PC-9 (cell line): ENCODE results near the gene SUPT5H. TPM values are rescaled to one million over a fixed set of nuclear protein-coding genes. Genes with fewer than 3 reads are reported as not detected.

Experiments
- BruUV-seq: library from RNA; stranded (reverse); fragments of 400-500 nt; replicated peaks from 2 replicates; lab custom pipeline; 2021; lab: Mats Ljungman, UMichigan
- CTCF ChIA-PET: fragments of 300-600 bp; sonication (Branson Sonifier 250); formaldehyde crosslinking; loops from one replicate; lab custom pipeline; 2022; ENCODE audit warnings: antibody characterized with exemption; lab: Charles Lee
- POLR2A ChIA-PET: fragments of 300-600 bp; sonication (Branson Sonifier 250); formaldehyde crosslinking; loops from one replicate; lab custom pipeline; 2022; ENCODE audit warnings: antibody characterized with exemption; ENCODE audit not compliant: unreplicated experiment; lab: Charles Lee
- DNase-seq, 2 experiments: peaks; one replicate each; pipeline versions ENCODE4 v3.0.0 to v3.0.0-alpha.2; 2015 to 2022; ENCODE audit warnings: mixed read lengths in 1 of 2
- H2AFZ ChIP-seq: fragments of 200-600 bp; sonication (generic); 2 replicates; pipeline ENCODE4 v1.8.1; 2017; ENCODE audit warnings: antibody characterized with exemption
- H3F3A ChIP-seq: fragments of 200-600 bp; sonication (generic); 2 replicates; pipeline ENCODE4 v1.8.1; 2017; ENCODE audit warnings: antibody characterized with exemption, mild to moderate bottlenecking, low read depth; ENCODE audit not compliant: insufficient read depth
- H3K27ac ChIP-seq: fragments of 200-600 bp; sonication (generic); 2 replicates; pipeline ENCODE4 v1.6.1; 2016; ENCODE audit warnings: mixed run types
- H3K27me3 ChIP-seq: fragments of 200-600 bp; sonication (generic); 2 replicates; pipeline ENCODE4 v1.6.1; 2016; ENCODE audit warnings: low read depth, mixed run types; ENCODE audit not compliant: insufficient read depth
- H3K36me3 ChIP-seq: fragments of 200-600 bp; sonication (generic); 2 replicates; pipeline ENCODE4 v1.6.1; 2016; ENCODE audit warnings: low read depth, mixed run types
- H3K4me1 ChIP-seq: fragments of 200-600 bp; sonication (generic); replicated peaks from 2 replicates; pipeline ENCODE4 v1.6.1; 2016; ENCODE audit warnings: mixed run types; ENCODE audit not compliant: insufficient read depth
- H3K4me2 ChIP-seq: fragments of 200-600 bp; sonication (generic); 2 replicates; pipeline ENCODE4 v1.6.1; 2017; ENCODE audit warnings: mixed run types
- H3K4me3 ChIP-seq: fragments of 200-600 bp; sonication (generic); 2 replicates; pipeline ENCODE4 v1.6.1; 2016; ENCODE audit warnings: mixed run types
- H3K79me2 ChIP-seq: fragments of 200-600 bp; sonication (generic); 2 replicates; pipeline ENCODE4 v1.6.1; 2017; ENCODE audit warnings: low read depth, mixed run types
- H3K9me2 ChIP-seq: fragments of 200-600 bp; sonication (generic); 2 replicates; pipeline ENCODE4 v1.8.1; 2017; ENCODE audit warnings: mild to moderate bottlenecking; ENCODE audit not compliant: insufficient read depth
- H3K9me3 ChIP-seq: fragments of 200-600 bp; sonication (generic); 2 replicates; pipeline ENCODE4 v1.8.1; 2016; ENCODE audit warnings: low read depth; ENCODE audit not compliant: insufficient read depth
- H4K20me1 ChIP-seq: fragments of 200-600 bp; sonication (generic); 2 replicates; pipeline ENCODE4 v1.8.1; 2017; ENCODE audit not compliant: insufficient read depth
- CTCF ChIP-seq: fragments of 200-600 bp; sonication (generic); conservative IDR thresholded peaks from 2 replicates; pipeline ENCODE4 v1.6.1; 2017; ENCODE audit warnings: mixed run types, antibody characterized with exemption, mild to moderate bottlenecking, moderate library complexity
- EZH2 ChIP-seq: fragments of 200-600 bp; sonication (generic); IDR thresholded peaks from 2 replicates; pipeline ENCODE4 v1.8.0; 2017; ENCODE audit warnings: antibody characterized with exemption, low read depth
- intact Hi-C: fragments of 100-400 bp; cut with micrococcal nuclease; formaldehyde crosslinking; loops from one replicate; pipeline ENCODE4 v1.10.0; 2022; ENCODE audit not compliant: unreplicated experiment
- total RNA-seq: library from RNA; stranded (reverse); gene quantifications from 2 replicates; pipeline ENCODE4 v1.2.3, GENCODE V29; 2021

SUPT5H gene
- total RNA-seq, 1 experiment from 2014 or later, result 118 TPM

- intact Hi-C loops, result no loop called here
- peaks cover 51% of the 10 kb centered on the region for H3K4me1 ChIP-seq
- DNase-seq, result no peak
- H2AFZ ChIP-seq, result no peak overlapping the region
- H3K36me3 ChIP-seq, result peaks cover 32% of the 10 kb centered on the region
- no TSS peak for BruUV-seq
- H3K9me2 ChIP-seq, result no peaks in the 10 kb centered on the region
- H3K4me3 ChIP-seq, result no peak overlapping the region
- H3K4me2 ChIP-seq, result peak overlapping the region; percentile 96; the same call in 1 of the 2 replicates
- H3F3A ChIP-seq, result peaks cover 61% of the 10 kb centered on the region
- H4K20me1 ChIP-seq, result peaks cover 21% of the 10 kb centered on the region
- H3K79me2 ChIP-seq, result peaks cover 42% of the 10 kb centered on the region
- H3K27ac ChIP-seq, result peak overlapping the region; percentile 97
- POLR2A ChIA-PET, result interaction anchor here (0.6 kb wide), 1 partner anchor 86 kb away, joined by 3 read pairs; no protein-coding TSS in a partner anchor
- H3K27me3 ChIP-seq, result no peaks in the 10 kb centered on the region
- TF ChIP-seq EZH2, result no peak
- TF ChIP-seq CTCF, result no peak
- CTCF ChIA-PET, result interaction anchor here (0.6 to 0.8 kb wide), 3 partner anchors 69 to 437 kb away, joined by 3 read pairs; no protein-coding TSS in a partner anchor
- no peaks in the 10 kb centered on the region for H3K9me3 ChIP-seq
These were observed 12.7 kb upstream of the SUPT5H start for GRCh38 chr19:39432677-39433025.

GRCh38 chr19:39433480-39434079, 11.8 kb upstream of the SUPT5H start:
- H3F3A ChIP-seq, result peaks cover 70% of the 10 kb centered on the region
- DNase-seq, result no peak
- peak overlapping the region; percentile 96 for H3K4me2 ChIP-seq
- no peaks in the 10 kb centered on the region for H3K9me2 ChIP-seq
- ChIA-PET CTCF (no interaction called here), POLR2A (interaction anchor here (0.6 kb wide), 1 partner anchor 394 kb away, joined by 4 read pairs; no protein-coding TSS in a partner anchor)
- no peaks in the 10 kb centered on the region for H3K9me3 ChIP-seq
- peaks cover 32% of the 10 kb centered on the region for H3K36me3 ChIP-seq
- H3K4me1 ChIP-seq, result peaks cover 58% of the 10 kb centered on the region
- TF ChIP-seq EZH2 (no peak), CTCF (no peak)
- no peak overlapping the region for H2AFZ ChIP-seq
- H3K4me3 ChIP-seq, result peak overlapping the region; percentile 91; the same call in 1 of the 2 replicates
- peak overlapping the region; percentile 97 for H3K27ac ChIP-seq
- H4K20me1 ChIP-seq, result peaks cover 21% of the 10 kb centered on the region
- intact Hi-C loops, result no loop called here
- H3K27me3 ChIP-seq, result no peaks in the 10 kb centered on the region
- H3K79me2 ChIP-seq, result peaks cover 42% of the 10 kb centered on the region
- no TSS peak for BruUV-seq

- ChIA-PET CTCF (interaction anchor here (1.5 kb wide), 1 partner anchor 20 kb away, joined by 5 read pairs; no protein-coding TSS in a partner anchor), POLR2A (interaction anchor here (0.6 to 1.5 kb wide), 3 partner anchors 31 to 393 kb away, joined by 4 to 18 read pairs (median 4); partner anchors contain the start of genes MED29 and PAF1)
- Histone ChIP-seq H3K9me3 (no peaks in the 10 kb centered on the region), H3K9me2 (no peaks in the 10 kb centered on the region), H3K27me3 (no peaks in the 10 kb centered on the region), H3K27ac (peak overlapping the region; percentile 97), H3K36me3 (peaks cover 32% of the 10 kb centered on the region), H3K4me2 (peak overlapping the region; percentile 96), H3F3A (peaks cover 75% of the 10 kb centered on the region), H3K4me3 (peak overlapping the region; percentile 91), H3K79me2 (peaks cover 42% of the 10 kb centered on the region), H2AFZ (no peak overlapping the region), H3K4me1 (peaks cover 62% of the 10 kb centered on the region), H4K20me1 (peaks cover 21% of the 10 kb centered on the region)
- no peak for TF ChIP-seq CTCF
- no peak for TF ChIP-seq EZH2
- intact Hi-C loops, result no loop called here
- BruUV-seq, result no TSS peak
- DNase-seq, result no peak
These were observed 11.0 kb upstream of the SUPT5H start for GRCh38 chr19:39434123-39435076.
